NCI-H2029 treated with DMSO at 0.1 percent for 48 hours (cell line): Measurements from ENCODE around the gene SLC8A1.

Source experiments
- DNase-seq: peaks from one replicate; lab custom pipeline; 2025; lab: John Stamatoyannopoulos, UW

Gene SLC8A1

DNA sequence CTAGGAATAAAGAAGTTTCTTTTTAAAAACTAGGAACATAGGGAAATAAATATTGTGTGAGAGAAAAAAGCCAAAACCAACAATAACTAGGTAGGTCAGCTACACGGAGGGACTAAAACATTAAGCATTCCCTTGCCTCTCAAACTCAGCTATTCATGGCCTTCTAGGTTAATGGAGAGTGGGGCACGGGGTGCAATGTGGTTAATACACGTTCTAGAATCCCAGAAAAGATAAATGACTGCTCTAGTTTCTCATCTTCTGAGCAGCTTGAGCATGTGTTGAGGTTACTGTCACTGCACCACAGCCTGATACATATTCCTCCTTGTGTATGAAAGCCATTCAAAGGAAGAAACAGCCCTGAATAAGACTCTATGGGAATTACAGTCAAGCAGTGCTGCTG is 31.4 kb downstream of the SLC8A1 start:
- no peak for DNase-seq

DNA sequence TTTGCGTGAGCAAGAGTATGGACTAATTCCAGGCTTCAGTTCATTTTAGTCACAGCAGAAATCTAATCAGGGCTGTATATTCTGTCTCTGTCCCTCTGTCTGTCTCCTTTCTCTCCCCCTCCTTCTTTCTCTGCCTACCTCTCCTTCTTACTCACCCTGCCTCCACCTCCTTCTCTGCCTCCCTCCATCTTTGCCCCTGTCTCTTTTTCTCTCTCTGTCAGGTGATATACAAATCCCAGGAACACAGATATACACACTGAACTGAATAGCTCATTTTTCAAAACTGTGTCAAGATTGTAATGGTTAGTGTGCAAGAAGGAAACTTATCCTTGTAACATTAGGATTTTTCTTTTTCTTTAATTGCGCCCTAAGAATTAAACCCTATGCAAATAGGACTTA is 32.5 kb downstream of the SLC8A1 start:
- no peak for DNase-seq

DNA sequence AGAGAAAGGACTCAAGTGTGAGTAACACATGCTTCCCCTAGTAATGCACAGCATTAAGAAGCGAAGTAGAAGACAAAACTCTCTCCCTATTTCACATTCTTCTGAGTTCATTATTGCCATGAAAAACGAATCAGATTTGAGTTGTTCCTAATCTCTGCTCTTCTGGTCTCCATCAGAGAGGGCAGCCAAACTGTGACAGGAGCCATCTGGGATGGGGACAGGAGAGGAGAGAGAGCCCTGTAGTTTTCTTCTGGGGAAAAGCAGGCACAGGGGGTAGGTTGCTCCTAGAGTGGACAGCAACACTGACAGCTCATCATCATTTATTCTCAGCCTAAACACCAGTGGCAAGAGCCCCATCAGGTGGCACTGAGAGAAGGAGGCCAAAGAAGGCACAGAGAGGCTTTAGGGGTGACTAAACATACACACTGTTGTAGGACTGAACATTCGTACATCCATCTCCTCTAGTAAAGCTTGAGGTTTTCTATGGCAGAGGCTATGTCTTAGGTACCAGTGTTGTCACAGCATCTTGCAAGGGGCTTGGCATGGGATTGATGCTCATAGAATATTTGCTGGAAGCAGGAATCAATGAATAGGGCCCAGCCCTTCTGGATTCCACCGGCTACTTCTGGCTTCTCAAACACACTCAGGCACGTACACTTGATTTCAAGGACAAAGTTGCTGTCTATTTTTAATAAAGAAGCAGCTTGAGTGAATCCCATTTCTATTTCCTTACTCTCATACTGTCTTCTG is 33.1 kb downstream of the SLC8A1 start:
- no peak for DNase-seq

DNA sequence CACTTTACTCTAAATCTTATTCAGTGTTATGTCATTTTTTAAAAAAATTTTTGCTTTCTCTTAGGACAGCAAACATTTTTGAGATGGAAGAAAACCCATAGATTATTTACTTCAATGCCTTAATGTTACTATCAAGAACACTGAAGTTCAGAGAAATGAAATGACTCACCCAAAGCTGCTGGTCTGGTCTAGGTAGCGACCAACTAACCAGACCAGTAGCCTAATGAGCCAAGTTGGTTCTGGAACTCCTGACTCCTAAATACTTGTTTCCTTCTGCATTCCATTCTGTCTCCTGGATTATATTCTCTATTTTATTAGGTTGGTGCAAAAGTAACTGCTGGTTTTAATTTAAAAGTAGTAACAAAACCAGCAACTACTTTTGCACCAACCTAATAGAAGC is 35.4 kb downstream of the SLC8A1 start:
- DNase-seq, result no peak

DNA sequence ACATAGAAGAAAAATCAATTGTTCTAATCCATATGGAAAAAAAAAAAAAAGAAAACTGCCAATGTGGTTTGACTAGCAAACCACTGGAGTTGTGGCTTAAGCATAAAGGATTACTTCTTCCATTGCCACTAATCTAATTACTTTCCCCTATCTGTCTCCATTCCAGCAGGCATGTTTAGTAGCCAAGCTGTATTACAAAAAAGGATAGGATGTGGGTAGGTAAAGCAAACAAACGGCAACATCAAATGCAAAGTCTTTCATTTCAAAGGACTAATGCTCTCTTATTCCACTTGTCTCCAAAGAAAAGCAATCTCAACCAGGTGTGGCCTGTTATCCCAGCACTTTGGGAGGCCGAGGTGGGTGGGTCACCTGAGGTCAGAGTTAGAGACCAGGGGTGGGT is 36.5 kb downstream of the SLC8A1 start:
- DNase-seq, result no peak

DNA sequence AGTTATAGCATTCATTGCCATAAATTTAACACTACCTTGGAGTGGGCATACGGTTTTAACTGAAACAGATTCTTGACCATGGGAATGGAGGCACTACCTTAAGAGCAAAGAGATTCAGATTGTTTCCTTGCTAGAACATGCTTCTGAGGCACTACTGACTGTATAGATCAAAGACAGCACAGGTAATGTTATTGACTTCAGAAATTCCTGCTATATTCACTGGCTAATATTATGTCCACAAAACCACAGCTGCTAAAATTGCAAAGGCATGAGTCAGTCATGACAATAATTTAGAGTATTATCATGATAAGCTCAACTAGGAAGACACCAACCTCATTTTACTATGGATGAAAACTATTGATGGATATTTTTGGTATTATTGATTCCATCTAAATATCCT is 39.4 kb downstream of the SLC8A1 start:
- no peak for DNase-seq

DNA sequence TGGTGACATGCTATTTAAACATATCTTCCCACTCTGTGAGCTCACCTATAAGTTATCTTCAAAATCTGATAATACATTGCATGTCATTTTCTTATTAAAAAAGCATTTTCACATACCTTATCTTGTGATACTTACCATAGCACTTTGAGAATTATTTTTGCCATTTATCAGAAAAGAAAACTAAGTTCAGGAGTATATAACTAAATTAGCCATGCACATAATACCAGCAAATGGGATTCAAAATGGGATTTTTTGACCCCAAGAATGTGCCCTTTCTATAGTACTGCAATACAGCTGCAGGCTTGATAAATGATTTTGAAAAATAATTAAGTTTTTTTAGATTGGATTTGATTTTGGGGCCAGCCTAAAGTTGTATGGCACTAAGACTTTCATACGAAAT is 41.2 kb downstream of the SLC8A1 start:
- DNase-seq, result no peak

DNA sequence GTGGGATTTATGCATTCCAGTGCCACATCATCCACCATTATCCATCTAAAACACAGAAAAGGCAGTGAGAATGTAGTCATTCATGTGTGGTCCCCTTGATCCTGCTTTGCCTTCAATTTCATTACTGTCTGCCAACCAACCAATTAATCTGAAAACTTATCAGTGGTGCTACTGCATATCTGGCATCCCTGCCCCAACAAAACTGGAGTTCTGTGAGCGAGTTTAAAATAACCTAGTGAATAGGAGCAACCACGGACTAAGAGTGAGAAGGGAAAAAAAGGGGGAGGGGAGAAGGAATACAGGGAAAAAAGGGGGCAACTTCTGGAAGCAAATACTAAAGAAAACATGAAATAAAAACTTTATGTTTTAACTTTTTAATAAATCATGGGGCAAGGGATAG is 42.2 kb downstream of the SLC8A1 start:
- DNase-seq, result no peak

DNA sequence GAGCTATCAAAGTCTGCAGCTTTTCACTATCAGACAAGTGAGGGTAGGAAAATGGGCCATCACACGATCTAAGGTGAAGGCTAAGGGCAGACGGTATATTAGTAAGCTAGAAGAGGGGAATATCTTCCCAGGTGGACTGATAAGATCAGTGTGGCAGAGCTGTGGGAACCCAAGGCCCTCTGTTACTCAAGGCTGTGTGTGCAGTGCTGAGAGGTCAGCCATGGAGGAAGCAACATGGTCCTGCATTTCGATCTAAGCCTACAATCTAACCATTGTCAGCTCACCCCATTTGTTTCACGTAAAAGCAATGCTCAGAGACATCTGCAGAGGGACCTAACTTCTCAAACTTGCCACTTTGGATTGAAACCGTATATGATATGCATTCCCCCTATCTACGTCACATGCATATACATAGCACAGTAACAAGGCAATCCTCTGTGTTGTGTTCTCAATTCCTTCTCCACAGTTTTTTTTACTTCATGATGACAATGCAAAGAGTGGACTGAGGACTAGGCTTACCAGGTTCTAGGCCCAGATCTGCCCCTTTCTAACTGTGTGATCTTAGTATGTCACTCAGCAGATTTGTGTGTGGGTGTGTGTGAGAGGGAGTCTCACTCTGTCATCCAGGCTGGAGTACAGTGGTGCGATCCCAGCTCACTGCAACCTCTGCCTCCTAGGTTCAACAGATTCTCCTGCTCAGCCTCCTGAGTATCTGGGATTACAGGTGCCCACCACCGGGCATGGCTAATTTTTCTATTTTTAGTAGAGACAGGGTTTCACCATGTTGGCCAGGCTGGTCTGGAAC is 45.2 kb downstream of the SLC8A1 start:
- no peak for DNase-seq

DNA sequence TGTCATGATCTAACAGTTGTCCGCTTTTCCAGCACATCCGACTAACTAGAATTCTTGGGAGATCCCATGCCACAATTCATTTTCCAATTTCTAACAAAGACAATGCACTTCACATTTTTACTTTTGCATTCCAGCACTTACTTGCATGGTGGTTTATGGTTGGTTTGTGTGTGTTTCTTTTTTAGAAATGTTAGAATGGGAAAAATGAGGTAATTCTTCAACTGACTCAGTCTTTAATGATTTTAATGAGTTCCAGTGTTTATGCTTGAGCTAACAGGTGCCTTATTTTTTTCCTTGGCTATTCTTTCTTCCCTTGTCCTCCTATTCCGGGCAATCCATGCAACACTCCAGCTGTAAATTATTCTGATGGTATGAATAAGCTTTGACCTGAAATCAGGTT is 46.4 kb downstream of the SLC8A1 start:
- no peak for DNase-seq

DNA sequence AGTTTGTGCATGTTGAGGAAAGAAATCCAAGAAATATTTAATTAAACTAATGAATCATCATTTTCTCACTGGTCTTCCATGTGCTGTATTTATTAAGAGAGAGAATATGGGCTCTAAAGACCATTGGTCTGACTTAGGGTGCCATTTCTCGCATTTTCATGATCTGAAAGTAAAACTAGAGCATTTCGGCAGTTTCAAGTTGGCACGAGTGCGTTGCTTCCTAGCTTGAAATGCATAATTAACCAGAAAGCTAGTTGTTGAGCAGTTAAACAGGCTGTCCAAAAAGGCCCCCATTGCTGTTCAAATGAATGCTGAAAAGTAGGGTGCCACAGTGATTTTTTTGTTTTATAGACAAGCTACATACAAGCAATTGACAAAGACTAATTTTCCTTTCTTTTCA is 47.4 kb downstream of the SLC8A1 start:
- DNase-seq, result no peak

DNA sequence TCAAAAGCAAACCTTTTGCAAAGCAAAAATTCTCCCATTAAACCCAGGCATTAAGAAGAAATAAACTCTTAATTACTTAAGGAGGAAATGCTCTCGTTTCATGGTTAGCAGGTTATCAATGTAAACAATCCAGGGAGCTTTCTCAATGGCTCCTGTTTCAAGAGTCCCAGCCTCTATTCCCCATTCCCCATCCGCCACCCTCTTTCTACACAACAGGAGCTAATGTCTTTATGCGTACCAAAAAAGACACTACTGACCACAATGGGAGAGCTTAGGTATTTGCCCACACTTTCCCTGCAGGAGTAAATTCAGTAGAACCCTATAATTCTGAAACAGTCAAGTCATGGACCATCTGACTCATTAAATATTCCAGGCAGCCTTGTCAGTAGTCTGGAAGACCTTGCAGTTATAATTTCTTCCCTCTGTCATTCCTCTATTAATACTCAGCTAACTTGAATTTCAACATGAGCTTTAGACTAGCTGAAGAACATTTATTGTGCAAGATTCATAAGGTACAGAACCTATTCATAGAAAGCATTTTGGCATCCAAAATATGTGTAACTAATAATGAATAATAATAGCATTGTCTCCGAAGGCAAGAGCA is 48.6 kb downstream of the SLC8A1 start:
- no peak for DNase-seq

DNA sequence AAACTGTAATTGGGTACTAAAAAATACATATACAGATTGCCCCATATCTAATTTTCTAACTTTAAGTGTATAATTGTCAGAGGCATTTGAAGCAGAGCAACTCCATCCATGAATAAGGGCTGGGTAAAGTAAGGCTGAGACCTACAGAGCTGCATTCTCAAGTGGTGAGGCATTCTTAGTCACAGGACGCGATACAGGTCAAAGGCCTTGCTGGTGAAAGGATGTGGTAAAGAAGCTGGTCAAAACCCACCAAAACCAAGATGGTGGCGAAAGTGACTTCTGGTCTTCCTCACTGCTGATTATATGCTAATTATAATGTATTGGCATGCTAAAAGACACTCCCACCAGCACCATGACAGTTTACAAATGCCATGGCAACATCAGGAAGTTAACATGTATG is 50.0 kb downstream of the SLC8A1 start:
- no peak for DNase-seq

DNA sequence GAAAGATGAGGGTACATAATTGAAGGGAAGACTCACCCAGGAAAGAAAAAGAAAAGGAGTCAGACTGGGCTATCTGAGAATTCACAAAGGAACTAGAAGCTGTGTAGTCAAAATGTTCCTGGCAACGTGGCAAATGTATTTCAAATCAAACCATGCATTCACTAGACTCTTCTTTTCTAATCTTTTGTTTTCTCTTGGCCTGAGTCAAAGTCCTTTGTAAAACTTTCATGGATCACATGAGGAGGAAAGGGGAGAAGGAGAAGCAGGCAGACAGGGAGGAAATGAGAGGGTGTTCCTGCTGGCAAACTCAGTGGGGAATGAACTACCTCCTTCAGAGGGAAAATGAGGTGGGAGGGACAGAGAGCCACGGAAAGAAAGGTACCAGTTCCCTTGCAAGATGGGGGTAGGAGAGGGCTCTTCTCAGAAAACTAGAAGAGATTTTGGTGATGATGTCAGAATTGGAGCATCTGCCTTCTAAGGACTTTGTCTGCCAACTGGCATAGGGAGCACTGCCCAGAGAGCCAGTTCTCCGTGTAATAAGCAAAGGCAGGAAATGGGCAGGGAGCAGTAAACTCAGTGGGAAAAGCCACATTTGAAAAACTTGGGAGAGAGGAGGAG is 51.4 kb downstream of the SLC8A1 start:
- DNase-seq, result no peak

DNA sequence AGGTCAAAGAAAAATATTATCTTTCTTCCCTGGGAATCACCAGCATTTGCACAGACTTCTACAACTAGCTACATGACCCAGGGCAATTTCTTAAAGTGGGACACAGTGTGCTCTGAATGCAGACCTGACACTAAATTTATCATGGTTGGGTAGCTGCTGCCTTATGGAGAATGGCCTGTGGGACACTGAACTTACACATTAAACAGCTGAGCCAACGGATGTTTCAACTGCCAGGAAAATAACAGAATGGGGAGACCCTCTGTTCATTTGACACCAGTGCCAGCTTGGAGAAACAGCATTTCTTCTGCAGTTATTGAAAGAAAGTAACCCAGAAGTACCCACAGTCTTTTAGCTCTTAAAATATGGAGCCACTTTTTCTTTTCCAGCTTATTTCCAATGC is 54.1 kb downstream of the SLC8A1 start:
- no peak for DNase-seq

DNA sequence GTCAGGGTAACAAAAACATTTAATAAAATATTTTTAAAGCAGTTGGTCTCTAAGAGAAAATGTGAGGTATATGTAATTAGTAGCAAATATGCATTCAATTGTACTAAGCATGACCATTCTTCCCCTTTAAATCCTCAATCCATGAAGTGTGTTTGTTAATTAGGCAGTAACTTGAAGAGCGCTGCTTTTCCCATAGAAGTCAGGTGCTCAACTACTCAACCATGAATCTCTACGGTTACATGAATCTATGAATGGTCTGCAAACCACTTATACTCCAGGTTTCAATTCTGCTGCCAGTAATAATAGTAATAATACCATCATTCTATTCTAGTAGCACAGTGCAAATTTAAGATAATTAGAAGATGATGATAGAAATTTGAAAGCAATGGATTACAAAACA is 55.8 kb downstream of the SLC8A1 start:
- peak; percentile 73 for DNase-seq

DNA sequence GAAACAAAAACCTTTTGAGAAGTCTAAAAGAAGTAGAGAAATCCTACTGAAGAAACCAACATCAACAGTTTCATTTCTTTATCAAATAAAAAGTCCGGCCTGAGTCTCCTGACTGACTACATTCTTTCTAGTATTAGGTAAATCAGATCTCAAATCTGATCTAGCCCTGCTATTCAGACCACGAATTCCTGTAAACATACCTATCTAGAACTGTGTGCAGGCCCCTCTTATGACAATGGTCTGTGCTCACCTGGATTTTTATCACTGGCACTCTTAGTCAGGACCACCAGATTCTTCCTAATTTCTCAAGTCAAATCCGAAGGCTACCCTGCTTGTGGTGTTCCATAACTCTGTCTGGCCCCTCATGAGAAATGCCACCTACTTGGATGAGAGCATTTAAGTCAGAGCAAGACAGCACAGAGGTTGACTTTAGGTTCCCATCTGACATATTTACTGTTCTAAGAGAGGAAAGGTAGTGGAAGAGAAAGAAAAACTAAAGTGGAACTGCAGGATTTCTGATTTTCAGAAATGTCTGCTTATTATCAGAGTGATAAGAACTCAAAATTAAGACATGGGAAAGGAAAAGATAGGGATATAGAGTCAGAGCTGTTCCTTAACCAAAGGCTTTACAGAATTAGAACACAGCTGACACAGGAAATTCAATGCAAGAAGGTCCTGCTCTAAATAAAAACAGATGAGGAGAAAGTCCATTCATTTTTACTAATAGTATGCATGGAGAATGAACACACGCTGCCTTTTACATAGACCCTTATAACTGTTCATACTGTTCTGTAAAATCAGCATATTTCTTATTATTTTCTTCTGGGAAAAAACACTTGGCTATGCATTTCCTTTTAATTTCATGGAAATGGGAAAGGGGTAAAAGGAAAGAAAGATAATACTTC is 56.5 kb downstream of the SLC8A1 start:
- DNase-seq, result no peak

DNA sequence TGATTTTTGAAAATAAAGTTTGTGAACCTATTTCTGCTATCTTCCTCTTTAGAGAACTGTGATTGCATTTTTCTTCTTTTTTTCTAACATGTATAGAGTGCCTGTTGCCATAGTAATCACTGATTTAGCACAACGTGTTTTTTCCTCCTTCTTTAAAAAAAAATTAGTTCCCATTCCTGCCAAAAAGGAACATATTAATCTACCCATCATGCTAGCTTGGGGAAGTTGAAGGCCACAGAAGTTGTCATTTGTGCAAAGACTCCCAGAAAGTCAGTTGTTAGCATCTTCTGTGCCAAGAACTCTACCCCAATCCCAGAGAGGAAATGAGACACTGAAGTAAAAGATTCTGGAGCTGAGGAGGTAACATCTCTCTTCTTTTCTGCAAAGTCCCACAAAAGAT is 57.3 kb downstream of the SLC8A1 start:
- DNase-seq, result no peak

DNA sequence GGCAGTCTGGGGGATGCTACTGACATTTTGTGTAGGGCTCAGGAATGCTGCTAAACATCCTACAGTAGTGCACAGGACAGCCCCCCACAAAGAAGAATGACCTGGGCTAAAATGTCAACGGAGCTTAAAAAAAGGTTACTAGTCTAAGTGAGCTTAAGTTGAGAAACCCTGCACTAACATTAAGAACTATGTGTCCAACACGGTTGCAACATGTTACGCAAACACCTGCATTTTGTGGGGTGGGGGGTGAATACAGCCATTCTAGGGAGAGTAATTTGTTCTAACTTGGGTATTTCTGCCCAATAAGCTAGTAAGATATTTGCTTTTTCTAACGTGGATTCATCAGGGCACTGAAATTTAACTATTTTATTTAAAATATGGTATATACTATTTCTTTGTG is 57.9 kb downstream of the SLC8A1 start:
- no peak for DNase-seq

DNA sequence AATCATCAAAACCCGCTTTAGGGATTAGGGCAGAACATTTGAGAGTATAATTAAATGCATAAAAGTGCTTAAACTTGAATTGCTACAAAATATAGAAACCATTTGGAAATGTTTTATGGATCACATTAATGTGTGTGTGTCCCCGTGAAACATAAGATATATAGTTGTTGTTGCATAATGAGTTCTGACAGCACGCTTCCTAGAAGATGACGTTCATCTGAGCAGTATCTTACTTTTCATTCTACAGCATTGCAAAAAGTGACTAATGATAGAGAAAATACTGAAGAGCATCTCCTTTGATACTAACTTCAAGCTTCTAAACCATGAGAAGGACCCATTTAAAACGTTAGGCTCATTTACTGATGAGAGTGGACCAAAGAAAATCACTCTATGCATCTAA is 63.7 kb downstream of the SLC8A1 start:
- DNase-seq, result no peak

DNA sequence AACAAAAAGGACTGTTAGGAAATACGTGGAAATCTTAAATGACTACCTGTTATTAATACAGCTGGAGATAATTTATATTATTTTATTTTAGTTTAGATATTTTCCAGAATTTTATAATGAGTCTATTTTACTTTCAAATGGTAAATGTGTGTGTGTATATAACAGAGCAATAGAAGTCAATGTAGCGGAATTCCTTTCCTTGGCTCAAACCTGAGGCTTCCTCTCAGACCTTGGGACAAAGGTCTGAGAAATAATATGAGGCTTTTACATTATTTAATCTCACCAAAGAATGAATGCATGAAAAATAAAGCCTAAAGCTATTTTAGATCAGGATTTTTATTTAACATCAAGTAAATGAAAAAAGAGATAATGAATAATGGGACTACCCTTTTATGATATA is 65.7 kb downstream of the SLC8A1 start:
- DNase-seq, result no peak

DNA sequence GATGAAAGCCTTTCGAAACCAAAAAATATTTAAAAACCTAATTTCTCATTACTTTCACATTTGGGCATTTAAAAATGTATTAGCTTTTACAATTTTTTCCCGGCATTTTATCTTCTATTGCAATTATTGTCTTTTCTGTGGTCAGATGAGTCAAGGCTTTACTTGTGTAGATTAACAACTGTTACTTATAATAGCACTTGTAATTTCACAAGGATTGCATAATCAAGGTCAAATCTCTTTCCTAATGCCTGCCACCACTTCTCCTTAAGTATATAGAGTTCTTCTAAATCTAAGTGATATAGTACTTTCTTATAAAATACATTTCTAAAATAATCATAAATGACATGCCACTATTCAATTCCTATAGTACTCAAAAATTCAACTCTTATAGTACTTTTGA is 67.2 kb downstream of the SLC8A1 start:
- no peak for DNase-seq
